ENCODE data around the gene NRXN3.

Gene NRXN3

GRCh38 chr14:79555429-79555828 lies 1385.3 kb downstream of the NRXN3 start:
- Mint-ChIP-seq H3K4me1 (ENCODE audit: low read depth) (no peaks in the 10 kb centered on the region), H3K27me3 (ENCODE audit: low read depth) (no peaks in the 10 kb centered on the region), H3K9me3 (peaks cover 4% of the 10 kb centered on the region), H3K27ac (no peak overlapping the region), H3K36me3 (ENCODE audit: low read depth) (no peaks in the 10 kb centered on the region), H3K4me3 (no peak overlapping the region)

DNA sequence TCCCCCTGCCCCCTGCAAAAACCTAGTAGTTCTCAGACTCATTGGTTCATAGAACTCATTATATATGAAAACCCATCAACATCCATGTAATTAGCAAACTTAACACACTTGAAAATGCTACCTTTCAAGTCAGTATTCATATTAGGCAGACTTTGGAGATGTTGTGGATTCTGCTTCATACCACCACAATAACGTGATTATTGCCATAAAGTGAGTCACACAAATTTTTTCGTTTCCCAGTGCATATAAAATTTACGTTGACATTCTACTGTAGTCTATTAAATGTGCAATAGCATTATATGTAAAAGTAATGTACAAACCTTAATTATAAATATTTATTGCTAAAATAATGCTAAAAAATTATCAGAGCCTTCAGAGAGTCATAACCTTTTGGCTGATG lies 1387.1 kb downstream of the NRXN3 start:
- Mint-ChIP-seq H3K4me3 (no peak overlapping the region), H3K36me3 (ENCODE audit: low read depth) (no peaks in the 10 kb centered on the region), H3K27me3 (ENCODE audit: low read depth) (no peaks in the 10 kb centered on the region), H3K4me1 (ENCODE audit: low read depth) (no peaks in the 10 kb centered on the region), H3K27ac (no peak overlapping the region), H3K9me3 (peaks cover 4% of the 10 kb centered on the region)

DNA sequence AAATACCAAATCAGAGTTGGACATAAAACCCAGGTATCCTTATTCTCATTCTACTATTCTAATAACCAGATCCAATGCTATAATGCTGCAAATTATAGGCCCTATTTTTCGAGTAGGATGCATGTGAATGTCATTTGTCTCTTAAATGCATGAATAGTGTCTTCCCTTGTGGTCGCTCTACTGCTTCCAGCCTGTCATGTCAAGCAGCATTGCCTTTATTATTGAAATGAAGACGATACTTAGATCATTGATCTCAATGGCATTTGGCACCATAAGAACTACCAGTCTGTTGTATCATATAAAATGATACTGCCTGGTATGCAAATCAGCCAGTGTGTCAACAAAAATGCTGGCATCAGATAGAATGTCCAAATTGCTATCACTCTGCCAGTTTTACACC lies 1392.0 kb downstream of the NRXN3 start:
- Mint-ChIP-seq H3K27me3 (ENCODE audit: low read depth) (no peaks in the 10 kb centered on the region), H3K4me3 (no peak overlapping the region), H3K9me3 (no peaks in the 10 kb centered on the region)

DNA sequence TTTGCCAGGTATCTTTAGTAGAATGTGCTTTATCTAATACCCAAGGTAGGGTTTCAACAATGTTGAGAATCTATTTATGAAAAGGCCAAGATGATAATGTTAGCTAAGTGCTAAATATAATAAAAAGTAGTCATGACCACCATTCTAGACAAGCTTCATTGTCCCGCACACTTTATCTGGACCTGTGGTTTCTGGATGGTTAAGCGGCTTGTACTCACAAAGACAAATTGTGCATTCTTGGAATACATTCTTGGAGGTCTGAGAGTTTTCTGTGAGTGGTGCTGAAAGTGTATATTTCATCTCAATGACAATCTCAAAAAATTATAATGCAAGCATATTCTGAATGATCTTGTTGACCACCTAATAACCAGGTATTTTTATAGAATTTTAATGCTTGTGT lies 1394.2 kb downstream of the NRXN3 start:
- H3K4me1 Mint-ChIP-seq (ENCODE audit: low read depth): no peaks in the 10 kb centered on the region
- H3K9me3 Mint-ChIP-seq: no peaks in the 10 kb centered on the region
- no peaks in the 10 kb centered on the region for H3K36me3 Mint-ChIP-seq (ENCODE audit: low read depth)
- no peaks in the 10 kb centered on the region for H3K27me3 Mint-ChIP-seq (ENCODE audit: low read depth)
- no peak overlapping the region for H3K27ac Mint-ChIP-seq
- no peak overlapping the region for H3K4me3 Mint-ChIP-seq

More for the DNA sequence above, 1392.0 kb downstream of the NRXN3 start:
- no peak overlapping the region for H3K27ac Mint-ChIP-seq
- no peaks in the 10 kb centered on the region for H3K36me3 Mint-ChIP-seq (ENCODE audit: low read depth)
- H3K4me1 Mint-ChIP-seq (ENCODE audit: low read depth): no peaks in the 10 kb centered on the region

DNA sequence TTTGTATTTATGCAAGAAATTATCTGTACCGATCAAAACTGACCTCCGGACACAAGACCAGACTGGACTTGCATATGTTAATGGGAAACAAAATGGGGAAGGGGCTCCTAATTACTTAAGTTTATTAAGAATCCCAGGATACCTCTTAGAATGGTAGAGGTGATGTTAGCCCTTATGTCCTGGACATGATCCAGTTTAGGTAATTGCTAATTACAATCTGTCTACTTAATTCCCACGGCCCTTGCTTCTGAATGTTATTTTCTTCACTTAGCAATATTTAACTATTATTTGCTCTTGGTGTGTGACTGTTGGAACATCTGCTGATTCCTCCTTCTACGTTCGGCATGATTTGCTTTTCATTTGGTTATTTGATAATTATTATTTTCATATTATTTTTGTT lies 1397.1 kb downstream of the NRXN3 start:
- Mint-ChIP-seq H3K4me1 (ENCODE audit: low read depth) (no peaks in the 10 kb centered on the region), H3K9me3 (peaks cover 5% of the 10 kb centered on the region), H3K27me3 (ENCODE audit: low read depth) (no peaks in the 10 kb centered on the region), H3K27ac (no peak overlapping the region), H3K4me3 (no peak overlapping the region), H3K36me3 (ENCODE audit: low read depth) (no peaks in the 10 kb centered on the region)

DNA sequence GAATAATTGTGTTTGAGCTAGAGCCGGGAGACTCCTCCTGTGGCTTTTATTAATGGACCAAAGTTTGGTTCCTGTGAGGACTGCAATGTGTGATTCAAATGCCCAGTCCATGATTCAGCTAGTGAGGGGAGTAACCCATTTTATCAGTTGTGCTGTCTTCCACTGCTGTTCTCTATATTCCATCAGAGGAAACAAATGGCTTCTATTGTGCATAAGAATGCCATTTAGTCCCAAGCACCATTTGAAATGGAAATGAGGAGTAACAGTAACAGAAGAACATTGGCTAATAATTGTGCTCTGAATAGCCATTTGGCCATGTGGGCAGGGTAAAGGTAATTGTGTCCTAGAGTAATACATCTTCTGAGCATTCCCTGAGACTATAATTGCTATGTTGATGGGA lies 1398.4 kb downstream of the NRXN3 start:
- Mint-ChIP-seq H3K4me3 (no peak overlapping the region), H3K9me3 (peaks cover 5% of the 10 kb centered on the region), H3K27me3 (ENCODE audit: low read depth) (no peaks in the 10 kb centered on the region), H3K36me3 (ENCODE audit: low read depth) (no peaks in the 10 kb centered on the region), H3K27ac (no peak overlapping the region), H3K4me1 (ENCODE audit: low read depth) (no peaks in the 10 kb centered on the region)

GRCh38 chr14:79569072-79569471 lies 1398.9 kb downstream of the NRXN3 start:
- H3K27me3 Mint-ChIP-seq (ENCODE audit: low read depth): no peaks in the 10 kb centered on the region
- no peaks in the 10 kb centered on the region for H3K36me3 Mint-ChIP-seq (ENCODE audit: low read depth)
- H3K4me1 Mint-ChIP-seq (ENCODE audit: low read depth): no peaks in the 10 kb centered on the region
- no peak overlapping the region for H3K27ac Mint-ChIP-seq
- peaks cover 5% of the 10 kb centered on the region for H3K9me3 Mint-ChIP-seq
- no peak overlapping the region for H3K4me3 Mint-ChIP-seq

- peaks cover 5% of the 10 kb centered on the region for H3K9me3 Mint-ChIP-seq
These were observed 1400.5 kb downstream of the NRXN3 start for GRCh38 chr14:79570648-79571047.

GRCh38 chr14:79571366-79571765 lies 1401.2 kb downstream of the NRXN3 start:
- no peaks in the 10 kb centered on the region for H3K4me1 Mint-ChIP-seq (ENCODE audit: low read depth)
- H3K9me3 Mint-ChIP-seq: peaks cover 5% of the 10 kb centered on the region
- H3K36me3 Mint-ChIP-seq (ENCODE audit: low read depth): no peaks in the 10 kb centered on the region
- no peak overlapping the region for H3K27ac Mint-ChIP-seq
- H3K4me3 Mint-ChIP-seq: no peak overlapping the region
- H3K27me3 Mint-ChIP-seq (ENCODE audit: low read depth): no peaks in the 10 kb centered on the region

More at GRCh38 chr14:79570648-79571047, 1400.5 kb downstream of the NRXN3 start:
- H3K4me3 Mint-ChIP-seq: no peak overlapping the region
- H3K4me1 Mint-ChIP-seq (ENCODE audit: low read depth): no peaks in the 10 kb centered on the region
- H3K36me3 Mint-ChIP-seq (ENCODE audit: low read depth): no peaks in the 10 kb centered on the region
- no peaks in the 10 kb centered on the region for H3K27me3 Mint-ChIP-seq (ENCODE audit: low read depth)
- H3K27ac Mint-ChIP-seq: no peak overlapping the region

- Mint-ChIP-seq H3K27ac (no peak overlapping the region), H3K27me3 (ENCODE audit: low read depth) (no peaks in the 10 kb centered on the region), H3K4me1 (ENCODE audit: low read depth) (no peaks in the 10 kb centered on the region), H3K36me3 (ENCODE audit: low read depth) (no peaks in the 10 kb centered on the region), H3K9me3 (peaks cover 5% of the 10 kb centered on the region), H3K4me3 (no peak overlapping the region)
These were observed 1403.3 kb downstream of the NRXN3 start for GRCh38 chr14:79573486-79573885.

- Mint-ChIP-seq H3K4me1 (ENCODE audit: low read depth) (no peaks in the 10 kb centered on the region), H3K27ac (no peak overlapping the region), H3K36me3 (ENCODE audit: low read depth) (no peaks in the 10 kb centered on the region), H3K4me3 (no peak overlapping the region), H3K27me3 (ENCODE audit: low read depth) (no peaks in the 10 kb centered on the region), H3K9me3 (peaks cover 4% of the 10 kb centered on the region)
These were observed 1404.9 kb downstream of the NRXN3 start for GRCh38 chr14:79575032-79575431.

- no peak overlapping the region for H3K4me3 Mint-ChIP-seq
- no peaks in the 10 kb centered on the region for H3K36me3 Mint-ChIP-seq (ENCODE audit: low read depth)
- H3K4me1 Mint-ChIP-seq (ENCODE audit: low read depth): no peaks in the 10 kb centered on the region
- no peak overlapping the region for H3K27ac Mint-ChIP-seq
- no peaks in the 10 kb centered on the region for H3K27me3 Mint-ChIP-seq (ENCODE audit: low read depth)
- no peaks in the 10 kb centered on the region for H3K9me3 Mint-ChIP-seq
These were observed 1406.3 kb downstream of the NRXN3 start for GRCh38 chr14:79576424-79576823.

DNA sequence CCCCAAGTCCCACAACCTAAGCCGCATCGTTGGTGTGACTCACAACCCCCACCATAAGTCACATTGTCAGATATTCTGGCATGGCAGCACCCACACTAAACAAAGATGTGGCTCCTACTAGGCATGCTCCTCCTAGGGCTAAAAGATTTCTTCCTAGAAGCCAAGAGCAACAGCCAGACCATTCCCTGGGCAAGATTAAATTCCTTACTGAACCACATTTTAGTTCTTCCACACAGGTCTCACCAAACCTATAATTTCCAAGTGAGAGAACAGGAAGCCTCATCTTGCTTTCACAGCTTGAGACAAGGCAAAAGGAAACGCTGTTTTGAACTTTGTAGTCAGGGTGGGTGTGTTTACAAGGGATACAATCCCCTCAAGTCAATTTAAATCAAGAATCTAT lies 1408.3 kb downstream of the NRXN3 start:
- Mint-ChIP-seq H3K9me3 (no peaks in the 10 kb centered on the region), H3K36me3 (ENCODE audit: low read depth) (no peaks in the 10 kb centered on the region), H3K27ac (no peak overlapping the region), H3K4me1 (ENCODE audit: low read depth) (no peaks in the 10 kb centered on the region), H3K4me3 (no peak overlapping the region), H3K27me3 (ENCODE audit: low read depth) (no peaks in the 10 kb centered on the region)

DNA sequence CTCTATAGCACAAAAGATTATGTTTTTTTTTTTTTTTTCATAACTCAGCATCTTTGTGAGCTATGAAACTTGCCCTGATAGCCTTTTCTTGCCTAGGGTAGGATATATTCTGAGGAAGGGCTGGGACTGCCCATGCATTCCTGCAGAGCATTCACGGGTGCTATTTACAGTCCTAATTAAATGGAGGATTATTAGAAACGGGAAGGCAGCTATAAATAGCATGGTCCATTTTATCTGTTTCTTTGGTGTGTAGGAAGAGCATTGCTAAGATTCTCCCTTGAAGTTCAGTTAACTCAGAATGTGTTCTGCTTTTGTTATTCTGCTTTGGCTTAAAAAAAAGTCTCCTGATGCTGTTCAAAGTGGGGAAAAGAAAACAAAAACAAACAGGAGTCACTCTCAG lies 1410.2 kb downstream of the NRXN3 start:
- Mint-ChIP-seq H3K9me3 (no peaks in the 10 kb centered on the region), H3K4me3 (no peak overlapping the region), H3K27ac (no peak overlapping the region), H3K27me3 (ENCODE audit: low read depth) (no peaks in the 10 kb centered on the region), H3K4me1 (ENCODE audit: low read depth) (no peaks in the 10 kb centered on the region), H3K36me3 (ENCODE audit: low read depth) (no peaks in the 10 kb centered on the region)

- Mint-ChIP-seq H3K27ac (no peak overlapping the region), H3K27me3 (ENCODE audit: low read depth) (no peaks in the 10 kb centered on the region), H3K4me1 (ENCODE audit: low read depth) (no peaks in the 10 kb centered on the region), H3K9me3 (no peaks in the 10 kb centered on the region), H3K36me3 (ENCODE audit: low read depth) (no peaks in the 10 kb centered on the region), H3K4me3 (no peak overlapping the region)
These were observed 1410.7 kb downstream of the NRXN3 start for GRCh38 chr14:79580906-79581305.

DNA sequence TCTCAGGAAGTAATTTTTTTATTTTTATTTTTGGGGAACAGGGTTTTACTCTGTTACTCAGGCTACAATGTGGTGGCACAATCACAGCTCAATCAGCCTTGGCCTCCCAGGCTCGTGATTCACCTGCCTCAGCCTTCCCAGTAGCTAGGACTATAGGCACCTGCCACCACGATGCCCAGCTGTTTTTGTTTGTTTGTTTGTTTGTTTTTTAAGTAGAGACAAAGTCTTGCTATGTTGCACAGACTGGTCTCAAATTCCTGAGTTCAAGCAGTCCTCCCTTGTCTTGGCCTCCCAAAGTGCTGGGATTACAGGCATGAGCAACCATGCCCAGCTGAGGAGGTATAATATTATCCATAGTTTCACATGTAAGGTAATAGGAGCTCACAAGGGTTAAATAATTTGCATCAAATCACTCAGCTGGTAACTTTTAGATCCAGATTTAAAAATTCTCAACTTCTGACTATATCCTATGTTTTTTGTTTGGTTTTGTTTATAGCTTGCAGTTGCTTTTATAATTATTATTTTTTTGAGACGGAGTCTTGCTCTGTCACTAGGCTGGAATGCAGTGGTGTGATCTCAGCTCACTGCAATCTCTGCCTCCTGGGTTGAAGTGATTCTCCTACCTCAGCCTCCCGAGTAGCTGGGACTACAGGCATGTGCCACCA lies 1411.9 kb downstream of the NRXN3 start:
- Mint-ChIP-seq H3K9me3 (no peaks in the 10 kb centered on the region), H3K27me3 (ENCODE audit: low read depth) (no peaks in the 10 kb centered on the region), H3K4me3 (no peak overlapping the region), H3K27ac (no peak overlapping the region), H3K36me3 (ENCODE audit: low read depth) (no peaks in the 10 kb centered on the region), H3K4me1 (ENCODE audit: low read depth) (no peaks in the 10 kb centered on the region)
